H9 (cell line): ENCODE results near the gene MREG. TPM values are rescaled to one million over a fixed set of nuclear protein-coding genes. Genes with fewer than 3 reads are reported as not detected.

Source experiments
- DNase-seq: peaks from one replicate; pipeline ENCODE4 v3.0.0-alpha.2; 2017
- H2AFZ ChIP-seq: one replicate; pipeline ENCODE4 v1.6.1; 2013; ENCODE audit warnings: mild to moderate bottlenecking, low read length, control low read depth, moderate library complexity
- H2AK5ac ChIP-seq: 2 replicates; pipeline ENCODE4 v1.6.1; 2013; ENCODE audit warnings: low read length, control low read depth, mixed read lengths; ENCODE audit not compliant: insufficient read length
- H2BK120ac ChIP-seq: one replicate; pipeline ENCODE4 v1.6.1; 2013; ENCODE audit warnings: low read depth, mild to moderate bottlenecking, low read length, control low read depth, inconsistent platforms; ENCODE audit not compliant: poor library complexity, severe bottlenecking
- H2BK12ac ChIP-seq: 2 replicates; pipeline ENCODE4 v1.6.1; 2013; ENCODE audit warnings: low read length, control low read depth, mixed read lengths, low read depth; ENCODE audit not compliant: insufficient read length
- H2BK15ac ChIP-seq: 2 replicates; pipeline ENCODE4 v1.6.1; 2013; ENCODE audit warnings: low read depth, low read length, control low read depth
- H2BK20ac ChIP-seq: one replicate; pipeline ENCODE4 v1.6.1; 2013; ENCODE audit warnings: low read depth, mild to moderate bottlenecking, low read length, control low read depth, inconsistent platforms; ENCODE audit not compliant: poor library complexity, severe bottlenecking
- H2BK5ac ChIP-seq: 2 replicates; pipeline ENCODE4 v1.6.1; 2013; ENCODE audit warnings: low read length, control low read depth, mixed read lengths; ENCODE audit not compliant: insufficient read length
- H3K14ac ChIP-seq: 2 replicates; pipeline ENCODE4 v1.6.1; 2013; ENCODE audit warnings: low read length, control low read depth; ENCODE audit not compliant: insufficient read depth
- H3K18ac ChIP-seq: 2 replicates; pipeline ENCODE4 v1.6.1; 2013; ENCODE audit warnings: low read depth, mild to moderate bottlenecking, mixed read lengths, low read length, control low read depth; ENCODE audit not compliant: insufficient read length
- H3K23ac ChIP-seq: 2 replicates; pipeline ENCODE4 v1.6.1; 2013; ENCODE audit warnings: low read length, control low read depth, mixed read lengths, low read depth; ENCODE audit not compliant: insufficient read length
- H3K23me2 ChIP-seq: 2 replicates; pipeline ENCODE4 v1.6.1; 2013; ENCODE audit warnings: low read depth, mild to moderate bottlenecking, mixed read lengths, low read length, control low read depth; ENCODE audit not compliant: insufficient read length, poor library complexity, severe bottlenecking
- H3K27ac ChIP-seq: 2 replicates; pipeline ENCODE4 v1.5.1; 2013; ENCODE audit warnings: low read length, control low read depth, mixed read lengths, low read depth; ENCODE audit not compliant: insufficient read length
- H3K27me3 ChIP-seq: 2 replicates; pipeline ENCODE4 v1.6.1; 2013; ENCODE audit warnings: low read length, control low read depth, inconsistent platforms; ENCODE audit not compliant: insufficient read depth
- H3K4ac ChIP-seq: 2 replicates; pipeline ENCODE4 v1.6.1; 2013; ENCODE audit warnings: low read depth, mild to moderate bottlenecking, control low read depth, inconsistent platforms, low read length, moderate library complexity
- H3K4me1 ChIP-seq: 2 replicates; pipeline ENCODE4 v1.6.1; 2013; ENCODE audit warnings: low read length, control low read depth, inconsistent platforms; ENCODE audit not compliant: insufficient read depth
- H3K4me2 ChIP-seq: 2 replicates; pipeline ENCODE4 v1.6.1; 2013; ENCODE audit warnings: low read length, control low read depth, mixed read lengths; ENCODE audit not compliant: insufficient read length, insufficient read depth
- H3K56ac ChIP-seq: 2 replicates; pipeline ENCODE4 v1.6.1; 2013; ENCODE audit warnings: low read depth, mild to moderate bottlenecking, mixed read lengths, low read length, control low read depth; ENCODE audit not compliant: insufficient read length
- H3K79me1 ChIP-seq: 2 replicates; pipeline ENCODE4 v1.6.1; 2013; ENCODE audit warnings: low read depth, mild to moderate bottlenecking, moderate library complexity, low read length, control low read depth, inconsistent platforms; ENCODE audit not compliant: insufficient read depth, poor library complexity, severe bottlenecking
- H3K79me2 ChIP-seq: 2 replicates; pipeline ENCODE4 v1.6.1; 2013; ENCODE audit warnings: low read length, control low read depth, inconsistent platforms; ENCODE audit not compliant: insufficient read depth
- H3K9ac ChIP-seq: 2 replicates; pipeline ENCODE4 v1.6.1; 2013; ENCODE audit warnings: low read length, control low read depth, mixed read lengths; ENCODE audit not compliant: insufficient read length; ENCODE audit errors: extremely low read depth
- H3K9me3 ChIP-seq: one replicate; pipeline ENCODE4 v1.6.1; 2013; ENCODE audit warnings: low read depth, low read length, inconsistent platforms; ENCODE audit not compliant: control insufficient read depth
- H3T11ph ChIP-seq: one replicate; pipeline ENCODE4 v1.6.1; 2013; ENCODE audit warnings: mild to moderate bottlenecking, low read length, control low read depth, inconsistent platforms
- H4K20me1 ChIP-seq: one replicate; pipeline ENCODE4 v1.6.1; 2013; ENCODE audit not compliant: control insufficient read depth, insufficient read length, insufficient read depth
- H4K5ac ChIP-seq: 2 replicates; pipeline ENCODE4 v1.6.1; 2013; ENCODE audit warnings: low read depth, mild to moderate bottlenecking, mixed read lengths, low read length, control low read depth; ENCODE audit not compliant: insufficient read length
- H4K8ac ChIP-seq: replicated peaks from 2 replicates; pipeline ENCODE4 v1.6.1; 2013; ENCODE audit warnings: low read length, control low read depth, mixed read lengths, low read depth; ENCODE audit not compliant: insufficient read length
- H4K91ac ChIP-seq: 2 replicates; pipeline ENCODE4 v1.6.1; 2013; ENCODE audit warnings: low read depth, mild to moderate bottlenecking, moderate library complexity, mixed read lengths, low read length, control low read depth; ENCODE audit not compliant: insufficient read length
- H3K27ac Mint-ChIP-seq, 3 experiments: 2 replicates in 2 of 3; 3 replicates in 1 of 3; pipeline ENCODE4 v1.8.0; 2020 to 2021; ENCODE audit warnings: mixed read lengths in 3 of 3, mild to moderate bottlenecking in 1 of 3, moderate library complexity in 1 of 3
- H3K27me3 Mint-ChIP-seq: 2 replicates; pipeline ENCODE4 v1.8.0; 2021; ENCODE audit warnings: low read depth, mild to moderate bottlenecking, moderate library complexity, mixed read lengths
- H3K36me3 Mint-ChIP-seq, 3 experiments: 2 replicates in 2 of 3; 3 replicates in 1 of 3; pipeline ENCODE4 v1.8.0; 2020 to 2021; ENCODE audit warnings: low read depth in 3 of 3, mixed read lengths in 3 of 3; ENCODE audit not compliant: insufficient read depth in 1 of 3
- H3K4me1 Mint-ChIP-seq, 2 experiments: 2 replicates each; pipeline ENCODE4 v1.8.0; 2020; ENCODE audit warnings: mixed read lengths in 2 of 2
- H3K4me3 Mint-ChIP-seq, 2 experiments: 2 replicates in 1 of 2; 3 replicates in 1 of 2; pipeline ENCODE4 v1.8.0; 2020 to 2021; ENCODE audit warnings: mild to moderate bottlenecking in 2 of 2, mixed read lengths in 2 of 2, moderate library complexity in 1 of 2
- H3K9me3 Mint-ChIP-seq, 2 experiments: 2 replicates in 1 of 2; 3 replicates in 1 of 2; pipeline ENCODE4 v1.8.0; 2020; ENCODE audit warnings: mild to moderate bottlenecking in 2 of 2, mixed read lengths in 2 of 2, moderate library complexity in 1 of 2
- WGBS: extraction: QIAGEN DNeasy Blood & Tissue Kit; methylation state at CpG from one replicate; pipeline ENCODE4 v1.1.7; 2013; ENCODE audit warnings: missing lambda C conversion rate, low lambda C conversion rate, mixed read lengths; ENCODE audit not compliant: insufficient read length; ENCODE audit errors: extremely low coverage; 5-methylcytosine and 5-hydroxymethylcytosine counted together
- total RNA-seq: library from RNA; stranded (reverse); gene quantifications from 2 replicates; pipeline ENCODE4 v1.2.1, GENCODE V29; 2021
- TF ChIP-seq, protein P1 (sequence below): fragments of 200-600 bp; sonication (generic); conservative IDR thresholded peaks from 3 replicates; pipeline ENCODE4 v1.8.0; 2021; ENCODE audit warnings: antibody characterized with exemption, mild to moderate bottlenecking

Gene MREG
- total RNA-seq, 1 experiment from 2014 or later: 21.8 TPM

DNA sequence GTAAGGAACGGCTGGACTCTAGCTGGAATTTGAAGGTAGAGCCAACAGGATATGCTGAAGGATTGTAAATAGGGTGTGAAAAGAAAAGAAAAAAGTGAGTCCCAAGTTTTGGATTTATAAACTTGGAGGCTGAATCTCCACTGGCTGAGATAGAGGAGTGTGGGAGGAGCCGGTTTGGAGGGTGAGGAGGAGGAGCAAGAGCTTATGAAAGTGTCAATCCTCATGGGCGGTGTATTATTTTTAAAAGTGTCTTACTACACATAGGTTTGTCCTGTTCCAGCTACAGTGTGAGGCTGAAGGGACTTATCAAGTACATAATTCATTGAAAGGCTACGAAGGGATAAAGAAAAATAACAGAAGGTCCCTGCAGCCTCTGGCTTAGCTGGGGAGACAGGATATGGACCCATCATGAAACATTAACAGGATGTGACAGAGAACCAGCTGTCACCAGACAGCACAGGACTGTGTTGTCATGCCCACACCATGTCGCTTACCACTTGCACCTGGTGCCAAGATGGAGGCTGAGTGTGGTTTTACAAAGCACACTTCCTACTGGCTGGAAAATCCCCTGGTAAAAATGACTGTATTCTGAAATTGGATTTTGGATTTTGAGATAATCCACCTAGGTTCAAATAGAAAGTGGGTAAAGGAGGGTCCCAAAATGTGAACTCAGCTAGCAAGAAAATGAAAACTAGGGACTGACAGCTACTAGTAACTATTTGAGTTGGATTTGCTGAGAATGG, 2.5 kb upstream of the MREG start:
- H2BK5ac ChIP-seq: no peak overlapping the region
- H2BK20ac ChIP-seq: no peak overlapping the region
- no CpG with 5 or more reads among the region's 5 CpGs for WGBS
- no peaks in the 10 kb centered on the region for H3K9me3 ChIP-seq
- peaks cover 12% of the 10 kb centered on the region; the same call in 1 of the 2 replicates for H3K79me2 ChIP-seq
- no peak overlapping the region for H3K14ac ChIP-seq
- H2BK12ac ChIP-seq: no peak overlapping the region
- H3K9ac ChIP-seq: no peak overlapping the region
- H3K9me3 Mint-ChIP-seq: no peaks in the 10 kb centered on the region
- H2BK120ac ChIP-seq: no peak overlapping the region
- TF ChIP-seq, protein P1, sequence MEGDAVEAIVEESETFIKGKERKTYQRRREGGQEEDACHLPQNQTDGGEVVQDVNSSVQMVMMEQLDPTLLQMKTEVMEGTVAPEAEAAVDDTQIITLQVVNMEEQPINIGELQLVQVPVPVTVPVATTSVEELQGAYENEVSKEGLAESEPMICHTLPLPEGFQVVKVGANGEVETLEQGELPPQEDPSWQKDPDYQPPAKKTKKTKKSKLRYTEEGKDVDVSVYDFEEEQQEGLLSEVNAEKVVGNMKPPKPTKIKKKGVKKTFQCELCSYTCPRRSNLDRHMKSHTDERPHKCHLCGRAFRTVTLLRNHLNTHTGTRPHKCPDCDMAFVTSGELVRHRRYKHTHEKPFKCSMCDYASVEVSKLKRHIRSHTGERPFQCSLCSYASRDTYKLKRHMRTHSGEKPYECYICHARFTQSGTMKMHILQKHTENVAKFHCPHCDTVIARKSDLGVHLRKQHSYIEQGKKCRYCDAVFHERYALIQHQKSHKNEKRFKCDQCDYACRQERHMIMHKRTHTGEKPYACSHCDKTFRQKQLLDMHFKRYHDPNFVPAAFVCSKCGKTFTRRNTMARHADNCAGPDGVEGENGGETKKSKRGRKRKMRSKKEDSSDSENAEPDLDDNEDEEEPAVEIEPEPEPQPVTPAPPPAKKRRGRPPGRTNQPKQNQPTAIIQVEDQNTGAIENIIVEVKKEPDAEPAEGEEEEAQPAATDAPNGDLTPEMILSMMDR: no peak
- H3K4ac ChIP-seq: no peak overlapping the region
- no peaks in the 10 kb centered on the region for H3K27me3 Mint-ChIP-seq
- H4K8ac ChIP-seq: no peak overlapping the region
- no peaks in the 10 kb centered on the region for H3K4me1 ChIP-seq
- no peak overlapping the region for H3T11ph ChIP-seq
- peaks cover 2 to 5% (median 2%) of the 10 kb centered on the region in 3 experiments; a peak in 5 of 7 replicates for H3K36me3 Mint-ChIP-seq
- H3K23ac ChIP-seq: no peak overlapping the region
- no peaks in the 10 kb centered on the region for H3K27me3 ChIP-seq
- H4K5ac ChIP-seq: no peak overlapping the region
- no peak overlapping the region for H2BK15ac ChIP-seq
- no peak overlapping the region for H4K91ac ChIP-seq
- H4K20me1 ChIP-seq: no peaks in the 10 kb centered on the region
- no peak overlapping the region for H3K27ac ChIP-seq
- H2AK5ac ChIP-seq: no peak overlapping the region
- no peak overlapping the region for H3K4me3 Mint-ChIP-seq
- H2AFZ ChIP-seq: no peak overlapping the region
- H3K18ac ChIP-seq: no peak overlapping the region
- no peak overlapping the region for H3K27ac Mint-ChIP-seq
- H3K79me1 ChIP-seq: no peaks in the 10 kb centered on the region
- H3K23me2 ChIP-seq: peaks cover 6% of the 10 kb centered on the region
- no peak for DNase-seq
- H3K56ac ChIP-seq: no peak overlapping the region
- H3K4me1 Mint-ChIP-seq: peaks cover 13 to 18% of the 10 kb centered on the region in 2 experiments
- no peak overlapping the region for H3K4me2 ChIP-seq
